Mesenchymal stem cell (in vitro differentiated cells and primary cell): Measurements from ENCODE around the gene PDE2A.

Experiments
- DNase-seq: peaks from one replicate; pipeline ENCODE4 v3.0.0-alpha.2; 2013
- H2AFZ ChIP-seq: one replicate; pipeline ENCODE4 v1.6.1; 2013; ENCODE audit warnings: low read depth, mild to moderate bottlenecking, control low read depth, inconsistent platforms, low read length, moderate library complexity
- H2AK5ac ChIP-seq: 2 replicates; pipeline ENCODE4 v1.6.1; 2013; ENCODE audit warnings: low read length, moderate library complexity, mild to moderate bottlenecking, inconsistent platforms; ENCODE audit not compliant: severe bottlenecking
- H2BK120ac ChIP-seq: one replicate; pipeline ENCODE4 v1.6.1; 2013; ENCODE audit warnings: low read depth, mild to moderate bottlenecking, inconsistent platforms, low read length, moderate library complexity
- H2BK12ac ChIP-seq, 2 experiments: one replicate each; pipeline ENCODE4 v1.6.1; 2013; ENCODE audit warnings: inconsistent platforms in 2 of 2, low read length in 2 of 2, mild to moderate bottlenecking in 2 of 2, moderate library complexity in 2 of 2, control low read depth in 1 of 2
- H2BK15ac ChIP-seq: one replicate; pipeline ENCODE4 v1.6.1; 2013; ENCODE audit warnings: mild to moderate bottlenecking, low read depth, inconsistent platforms; ENCODE audit not compliant: poor library complexity, severe bottlenecking
- H2BK5ac ChIP-seq: 2 replicates; pipeline ENCODE4 v1.6.1; 2013; ENCODE audit warnings: low read depth, mild to moderate bottlenecking, low read length, control low read depth, inconsistent platforms; ENCODE audit not compliant: poor library complexity, severe bottlenecking
- H3K14ac ChIP-seq, 2 experiments: one replicate each; pipeline ENCODE4 v1.6.1; 2013; ENCODE audit warnings: inconsistent platforms in 2 of 2, low read length in 2 of 2, control low read depth in 1 of 2, mild to moderate bottlenecking in 1 of 2, moderate library complexity in 1 of 2
- H3K18ac ChIP-seq, 2 experiments: one replicate each; pipeline ENCODE4 v1.6.1; 2013; ENCODE audit warnings: inconsistent platforms in 2 of 2, low read length in 2 of 2, control low read depth in 1 of 2, low read depth in 1 of 2, mild to moderate bottlenecking in 1 of 2
- H3K23ac ChIP-seq, 2 experiments: one replicate each; pipeline ENCODE4 v1.6.1; 2013; ENCODE audit warnings: inconsistent platforms in 2 of 2, low read length in 2 of 2, mild to moderate bottlenecking in 2 of 2, moderate library complexity in 2 of 2, control low read depth in 1 of 2
- H3K27ac ChIP-seq: 2 replicates; pipeline ENCODE4 v1.5.1; 2013; ENCODE audit warnings: mild to moderate bottlenecking, moderate library complexity, low read length, control low read depth, inconsistent platforms; ENCODE audit not compliant: poor library complexity, severe bottlenecking
- H3K27me3 ChIP-seq, 2 experiments: 2 replicates each; pipeline versions ENCODE4 v1.6.1 to v1.7.0; 2013; ENCODE audit warnings: low read length in 2 of 2, mild to moderate bottlenecking in 2 of 2, moderate library complexity in 2 of 2, control low read depth in 1 of 2, inconsistent platforms in 1 of 2; ENCODE audit not compliant: control insufficient read depth in 1 of 2, insufficient read depth in 1 of 2
- H3K36me3 ChIP-seq, 2 experiments: 2 replicates each; pipeline versions ENCODE4 v1.6.1 to v1.7.0; 2013; ENCODE audit warnings: low read length in 2 of 2, control low read depth in 1 of 2, inconsistent platforms in 1 of 2, low read depth in 1 of 2, mild to moderate bottlenecking in 1 of 2; ENCODE audit not compliant: insufficient read depth in 2 of 2, control insufficient read depth in 1 of 2
- H3K4ac ChIP-seq, 2 experiments: one replicate each; pipeline ENCODE4 v1.6.1; 2013; ENCODE audit warnings: inconsistent platforms in 2 of 2, low read length in 2 of 2, mild to moderate bottlenecking in 2 of 2, moderate library complexity in 2 of 2, control low read depth in 1 of 2, low read depth in 1 of 2
- H3K4me1 ChIP-seq: 2 replicates; pipeline ENCODE4 v1.6.1; 2013; ENCODE audit warnings: low read depth, low read length, control low read depth; ENCODE audit not compliant: control insufficient read depth, insufficient read depth
- H3K4me2 ChIP-seq: 2 replicates; pipeline ENCODE4 v1.6.1; 2013; ENCODE audit warnings: low read length, mild to moderate bottlenecking, inconsistent platforms; ENCODE audit not compliant: poor library complexity, severe bottlenecking
- H3K4me3 ChIP-seq, 2 experiments: 2 replicates each; pipeline versions ENCODE4 v1.5.1 to v1.7.0; 2013; ENCODE audit warnings: low read length in 2 of 2, mild to moderate bottlenecking in 2 of 2, control low read depth in 1 of 2, low read depth in 1 of 2; ENCODE audit not compliant: insufficient read depth in 1 of 2
- H3K79me1 ChIP-seq: replicated peaks from 2 replicates; pipeline ENCODE4 v1.6.1; 2013; ENCODE audit warnings: mild to moderate bottlenecking, control low read depth, low read length, inconsistent platforms; ENCODE audit not compliant: poor library complexity, severe bottlenecking
- H3K9ac ChIP-seq: 2 replicates; pipeline ENCODE4 v1.7.0; 2013; ENCODE audit warnings: mild to moderate bottlenecking, low read length, moderate library complexity
- H3K9me3 ChIP-seq: 2 replicates; pipeline ENCODE4 v1.7.0; 2013; ENCODE audit warnings: mild to moderate bottlenecking, low read length; ENCODE audit not compliant: control insufficient read depth
- H4K8ac ChIP-seq: one replicate; pipeline ENCODE4 v1.6.1; 2013; ENCODE audit warnings: inconsistent platforms, mild to moderate bottlenecking, low read length, moderate library complexity
- H4K91ac ChIP-seq: one replicate; pipeline ENCODE4 v1.6.1; 2013; ENCODE audit warnings: mild to moderate bottlenecking, low read length, inconsistent platforms
- WGBS: methylation state at CpG from one replicate; pipeline ENCODE4 v1.1.7; 2013; ENCODE audit warnings: mixed read lengths; 5-methylcytosine and 5-hydroxymethylcytosine counted together

The PDE2A gene

GRCh38 chr11:72692498-72693237 is 18.4 kb upstream of the PDE2A start:
- no peak overlapping the region for H3K18ac ChIP-seq
- H2BK5ac ChIP-seq: no peak overlapping the region
- H2BK120ac ChIP-seq: no peak overlapping the region
- no peaks in the 10 kb centered on the region for H3K9me3 ChIP-seq
- no peak overlapping the region for H2AK5ac ChIP-seq
- H3K27ac ChIP-seq: no peak overlapping the region
- no peak overlapping the region for H2AFZ ChIP-seq
- no peak overlapping the region for H3K14ac ChIP-seq
- no peak overlapping the region for H3K4me3 ChIP-seq
- H4K8ac ChIP-seq: no peak overlapping the region
- H3K23ac ChIP-seq: no peak overlapping the region
- no peak overlapping the region for H3K4ac ChIP-seq
- H3K4me2 ChIP-seq: no peak overlapping the region
- 95% methylated on average over 9 of the region's 9 CpGs for WGBS
- peaks cover 6% of the 10 kb centered on the region for H3K79me1 ChIP-seq
- H3K36me3 ChIP-seq: peaks cover 95 to 97% of the 10 kb centered on the region in 2 experiments
- no peak overlapping the region for H4K91ac ChIP-seq
- H3K4me1 ChIP-seq: peaks cover 4% of the 10 kb centered on the region
- no peak overlapping the region for H2BK12ac ChIP-seq
- no peak overlapping the region for H2BK15ac ChIP-seq
- DNase-seq: no peak
- no peak overlapping the region for H3K9ac ChIP-seq
- H3K27me3 ChIP-seq: no peaks in the 10 kb centered on the region

GRCh38 chr11:72690166-72690565 is 15.9 kb upstream of the PDE2A start:
- H2BK15ac ChIP-seq: no peak overlapping the region
- no peak overlapping the region for H3K4me3 ChIP-seq
- H3K4ac ChIP-seq: no peak overlapping the region
- no peak for DNase-seq
- no peak overlapping the region for H2AFZ ChIP-seq
- no peak overlapping the region for H3K23ac ChIP-seq
- H4K91ac ChIP-seq: no peak overlapping the region
- H3K4me2 ChIP-seq: no peak overlapping the region
- H3K27me3 ChIP-seq: no peaks in the 10 kb centered on the region
- H2BK12ac ChIP-seq: no peak overlapping the region
- no peak overlapping the region for H2BK5ac ChIP-seq
- H3K4me1 ChIP-seq: peaks cover 3% of the 10 kb centered on the region
- H3K79me1 ChIP-seq: peaks cover 5% of the 10 kb centered on the region
- no peak overlapping the region for H2BK120ac ChIP-seq
- H3K18ac ChIP-seq: no peak overlapping the region
- H3K14ac ChIP-seq: no peak overlapping the region
- no peak overlapping the region for H3K9ac ChIP-seq
- H2AK5ac ChIP-seq: no peak overlapping the region
- WGBS: 92% methylated on average over 4 of the region's 4 CpGs
- peaks cover 83 to 96% of the 10 kb centered on the region in 2 experiments for H3K36me3 ChIP-seq
- no peak overlapping the region for H4K8ac ChIP-seq
- H3K27ac ChIP-seq: no peak overlapping the region
- H3K9me3 ChIP-seq: no peaks in the 10 kb centered on the region

- no peak overlapping the region for H3K4me2 ChIP-seq
- H2BK5ac ChIP-seq: no peak overlapping the region
- no peak overlapping the region for H3K14ac ChIP-seq
- H3K36me3 ChIP-seq: peaks cover 81 to 96% of the 10 kb centered on the region in 2 experiments
- H3K9me3 ChIP-seq: no peaks in the 10 kb centered on the region
- H3K18ac ChIP-seq: no peak overlapping the region
- no peak overlapping the region for H2BK120ac ChIP-seq
- no peak overlapping the region for H3K4ac ChIP-seq
- no peak overlapping the region for H2AFZ ChIP-seq
- no peak overlapping the region for H3K4me3 ChIP-seq
- H4K8ac ChIP-seq: no peak overlapping the region
- no peak overlapping the region for H3K27ac ChIP-seq
- H2BK15ac ChIP-seq: no peak overlapping the region
- 95% methylated on average over 7 of the region's 7 CpGs for WGBS
- no peak overlapping the region for H2AK5ac ChIP-seq
- no peaks in the 10 kb centered on the region for H3K27me3 ChIP-seq
- H3K9ac ChIP-seq: no peak overlapping the region
- H3K23ac ChIP-seq: no peak overlapping the region
- no peaks in the 10 kb centered on the region for H3K79me1 ChIP-seq
- H4K91ac ChIP-seq: no peak overlapping the region
- peaks cover 12% of the 10 kb centered on the region for H3K4me1 ChIP-seq
- no peak for DNase-seq
- H2BK12ac ChIP-seq: no peak overlapping the region
Measured at GRCh38 chr11:72688929-72689328, 14.7 kb upstream of the PDE2A start.

GRCh38 chr11:72688486-72688885 is 14.3 kb upstream of the PDE2A start:
- Histone ChIP-seq H3K4me1 (peaks cover 14% of the 10 kb centered on the region), H3K4me2 (no peak overlapping the region), H3K4me3 (no peak overlapping the region), H3K9me3 (no peaks in the 10 kb centered on the region), H2AFZ (no peak overlapping the region), H4K91ac (no peak overlapping the region), H2BK12ac (no peak overlapping the region), H3K4ac (no peak overlapping the region), H3K27me3 (no peaks in the 10 kb centered on the region), H2BK15ac (no peak overlapping the region), H2AK5ac (no peak overlapping the region), H3K18ac (no peak overlapping the region), H3K14ac (no peak overlapping the region), H3K27ac (no peak overlapping the region), H4K8ac (no peak overlapping the region), H3K79me1 (no peaks in the 10 kb centered on the region), H2BK5ac (no peak overlapping the region), H3K23ac (no peak overlapping the region), H2BK120ac (no peak overlapping the region), H3K9ac (no peak overlapping the region), H3K36me3 (peaks cover 81 to 96% of the 10 kb centered on the region in 2 experiments)
- no peak for DNase-seq
- 97% methylated on average over 7 of the region's 7 CpGs for WGBS
